ENCODE data around the gene ACSM5.

ACSM5 gene

DNA sequence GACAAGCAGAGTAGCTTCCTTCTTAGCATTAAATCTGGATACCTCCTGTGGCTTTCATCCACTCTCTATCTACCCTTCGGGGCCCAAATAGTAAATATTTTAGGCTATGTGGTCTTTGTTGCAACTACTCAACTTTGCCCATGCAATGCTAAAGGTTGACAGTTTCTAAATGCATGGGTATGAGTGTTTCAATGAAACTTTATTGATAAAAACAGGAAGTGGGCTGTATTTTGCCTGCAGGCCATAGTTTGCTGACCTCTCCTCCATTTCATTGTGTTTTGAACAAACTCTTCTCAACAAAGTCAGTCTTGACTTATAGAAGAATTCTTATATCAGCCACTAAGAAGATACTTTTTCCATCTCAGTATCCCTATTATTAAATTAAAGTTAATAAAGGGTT, 76.1 kb downstream of the ACSM5 start:
- TF ChIP-seq, protein P1, sequence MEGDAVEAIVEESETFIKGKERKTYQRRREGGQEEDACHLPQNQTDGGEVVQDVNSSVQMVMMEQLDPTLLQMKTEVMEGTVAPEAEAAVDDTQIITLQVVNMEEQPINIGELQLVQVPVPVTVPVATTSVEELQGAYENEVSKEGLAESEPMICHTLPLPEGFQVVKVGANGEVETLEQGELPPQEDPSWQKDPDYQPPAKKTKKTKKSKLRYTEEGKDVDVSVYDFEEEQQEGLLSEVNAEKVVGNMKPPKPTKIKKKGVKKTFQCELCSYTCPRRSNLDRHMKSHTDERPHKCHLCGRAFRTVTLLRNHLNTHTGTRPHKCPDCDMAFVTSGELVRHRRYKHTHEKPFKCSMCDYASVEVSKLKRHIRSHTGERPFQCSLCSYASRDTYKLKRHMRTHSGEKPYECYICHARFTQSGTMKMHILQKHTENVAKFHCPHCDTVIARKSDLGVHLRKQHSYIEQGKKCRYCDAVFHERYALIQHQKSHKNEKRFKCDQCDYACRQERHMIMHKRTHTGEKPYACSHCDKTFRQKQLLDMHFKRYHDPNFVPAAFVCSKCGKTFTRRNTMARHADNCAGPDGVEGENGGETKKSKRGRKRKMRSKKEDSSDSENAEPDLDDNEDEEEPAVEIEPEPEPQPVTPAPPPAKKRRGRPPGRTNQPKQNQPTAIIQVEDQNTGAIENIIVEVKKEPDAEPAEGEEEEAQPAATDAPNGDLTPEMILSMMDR (IDR thresholded peaks at IDR 0.05; ENCODE audit: insufficient read depth, low read depth, low read length, missing control alignments): no peak
- H3K4me3 ChIP-seq (ENCODE audit: low read length): no peak overlapping the region
- no peak for DNase-seq (ENCODE audit: low read depth)
